ENCODE measurements around the gene BAIAP2.

DNA sequence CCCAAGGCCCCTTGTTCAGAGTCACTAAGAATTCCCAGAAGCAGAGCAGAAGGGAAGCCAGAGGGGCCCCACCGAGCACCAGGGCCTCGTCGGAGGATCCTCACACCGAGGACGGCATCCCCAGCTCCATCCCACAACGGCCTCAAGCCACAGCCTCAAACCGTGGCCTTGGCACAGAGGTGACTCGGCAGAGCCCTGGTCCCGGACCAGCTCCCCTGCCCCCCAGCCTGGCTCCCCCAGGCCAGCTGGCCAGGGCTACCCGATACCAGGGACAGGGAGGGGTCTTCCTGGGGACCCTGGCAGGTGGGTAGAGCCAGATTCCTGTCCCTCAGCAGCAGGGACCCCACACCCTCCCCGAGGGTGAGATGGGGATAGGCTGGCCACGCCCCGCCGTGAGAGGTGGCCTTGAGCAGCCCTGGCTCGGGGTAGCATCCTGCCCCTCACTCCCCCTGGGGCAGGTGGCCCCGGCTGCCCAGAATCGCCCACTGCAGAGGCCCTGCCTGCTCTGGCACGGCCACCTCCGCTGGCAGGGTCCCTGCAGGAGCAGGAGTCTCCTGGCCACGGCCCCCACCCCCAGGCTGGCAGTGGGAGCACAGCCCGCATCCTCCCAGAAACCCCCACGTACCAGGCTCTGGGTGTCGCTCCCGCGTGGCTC is 124.8 kb downstream of the BAIAP2 start:
- TF ChIP-seq, protein P1, sequence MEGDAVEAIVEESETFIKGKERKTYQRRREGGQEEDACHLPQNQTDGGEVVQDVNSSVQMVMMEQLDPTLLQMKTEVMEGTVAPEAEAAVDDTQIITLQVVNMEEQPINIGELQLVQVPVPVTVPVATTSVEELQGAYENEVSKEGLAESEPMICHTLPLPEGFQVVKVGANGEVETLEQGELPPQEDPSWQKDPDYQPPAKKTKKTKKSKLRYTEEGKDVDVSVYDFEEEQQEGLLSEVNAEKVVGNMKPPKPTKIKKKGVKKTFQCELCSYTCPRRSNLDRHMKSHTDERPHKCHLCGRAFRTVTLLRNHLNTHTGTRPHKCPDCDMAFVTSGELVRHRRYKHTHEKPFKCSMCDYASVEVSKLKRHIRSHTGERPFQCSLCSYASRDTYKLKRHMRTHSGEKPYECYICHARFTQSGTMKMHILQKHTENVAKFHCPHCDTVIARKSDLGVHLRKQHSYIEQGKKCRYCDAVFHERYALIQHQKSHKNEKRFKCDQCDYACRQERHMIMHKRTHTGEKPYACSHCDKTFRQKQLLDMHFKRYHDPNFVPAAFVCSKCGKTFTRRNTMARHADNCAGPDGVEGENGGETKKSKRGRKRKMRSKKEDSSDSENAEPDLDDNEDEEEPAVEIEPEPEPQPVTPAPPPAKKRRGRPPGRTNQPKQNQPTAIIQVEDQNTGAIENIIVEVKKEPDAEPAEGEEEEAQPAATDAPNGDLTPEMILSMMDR (IDR thresholded peaks at IDR 0.05) = no peak
- TF ChIP-seq POLR2A (IDR thresholded peaks at IDR 0.05) (no peak), EP300 (IDR thresholded peaks at IDR 0.05) (no peak)
